NCI-H82 treated with DMSO at 0.1 percent for 48 hours (cell line): ENCODE results near the gene PDLIM4.
A peak's percentile ranks its signal among the peaks of the same experiment; 100 is the strongest.

Experiments
- DNase-seq: peaks from one replicate; lab custom pipeline; 2025; ENCODE audit not compliant: unreplicated experiment; lab: John Stamatoyannopoulos, UW

The PDLIM4 gene

DNA sequence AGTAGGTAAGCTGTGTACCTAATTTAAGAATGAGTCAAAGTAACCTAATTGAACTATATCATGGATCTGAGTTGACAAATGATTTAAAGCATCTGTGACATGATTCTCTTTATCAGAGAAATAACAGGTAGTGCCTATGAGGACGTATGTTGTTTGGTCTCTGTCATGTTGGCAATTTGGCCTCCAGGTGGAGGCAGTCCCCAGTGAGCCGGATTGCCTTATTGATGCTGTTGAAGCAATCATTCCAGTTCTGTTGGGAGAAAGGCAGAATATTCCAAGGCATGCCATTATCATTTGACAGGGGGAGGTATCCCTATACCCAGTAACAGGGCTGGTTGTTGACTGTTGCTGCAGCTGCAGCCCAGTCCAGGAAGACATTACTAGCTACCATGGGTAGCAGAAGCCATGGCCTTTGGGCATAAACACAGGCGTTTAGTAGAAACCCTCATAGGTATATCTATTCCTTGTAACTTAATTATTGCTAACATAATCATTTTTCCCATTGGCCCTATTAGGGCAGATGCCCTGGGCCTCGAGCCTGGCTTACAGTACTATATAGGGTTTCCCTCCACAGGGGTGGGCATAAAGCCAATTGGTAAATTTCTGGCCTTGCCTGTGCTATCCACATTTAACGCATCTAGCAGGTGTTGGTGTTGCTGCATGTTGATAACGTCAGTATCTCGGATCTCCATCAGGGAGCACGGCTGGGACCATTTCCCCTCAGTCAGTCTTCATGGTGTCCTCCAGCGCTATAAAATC is 24.5 kb downstream of the PDLIM4 start:
- DNase-seq: no peak

GRCh38 chr5:132283423-132284043 is 26.0 kb downstream of the PDLIM4 start:
- no peak for DNase-seq

- DNase-seq: no peak
These were observed 31.6 kb downstream of the PDLIM4 start for GRCh38 chr5:132289097-132289496.

DNA sequence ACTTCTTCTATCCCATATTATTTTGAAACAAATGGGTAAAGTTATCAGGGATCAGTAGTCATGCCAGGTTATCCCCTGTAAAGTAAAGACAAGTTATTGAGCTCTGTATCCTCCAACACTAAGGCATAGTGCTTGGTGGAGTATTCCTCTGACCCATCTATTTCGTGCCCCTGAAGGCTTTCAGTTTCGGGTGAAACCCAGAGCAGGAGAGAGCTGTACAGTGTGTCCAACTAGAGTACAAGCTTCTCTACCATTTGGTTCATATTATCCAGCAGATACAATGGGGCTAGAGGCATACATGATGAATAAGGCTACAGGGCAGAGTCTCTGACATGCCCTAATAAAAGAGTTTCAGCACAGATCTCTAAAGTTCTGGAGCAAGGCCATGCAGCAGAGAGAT is 33.5 kb downstream of the PDLIM4 start:
- no peak for DNase-seq

DNA sequence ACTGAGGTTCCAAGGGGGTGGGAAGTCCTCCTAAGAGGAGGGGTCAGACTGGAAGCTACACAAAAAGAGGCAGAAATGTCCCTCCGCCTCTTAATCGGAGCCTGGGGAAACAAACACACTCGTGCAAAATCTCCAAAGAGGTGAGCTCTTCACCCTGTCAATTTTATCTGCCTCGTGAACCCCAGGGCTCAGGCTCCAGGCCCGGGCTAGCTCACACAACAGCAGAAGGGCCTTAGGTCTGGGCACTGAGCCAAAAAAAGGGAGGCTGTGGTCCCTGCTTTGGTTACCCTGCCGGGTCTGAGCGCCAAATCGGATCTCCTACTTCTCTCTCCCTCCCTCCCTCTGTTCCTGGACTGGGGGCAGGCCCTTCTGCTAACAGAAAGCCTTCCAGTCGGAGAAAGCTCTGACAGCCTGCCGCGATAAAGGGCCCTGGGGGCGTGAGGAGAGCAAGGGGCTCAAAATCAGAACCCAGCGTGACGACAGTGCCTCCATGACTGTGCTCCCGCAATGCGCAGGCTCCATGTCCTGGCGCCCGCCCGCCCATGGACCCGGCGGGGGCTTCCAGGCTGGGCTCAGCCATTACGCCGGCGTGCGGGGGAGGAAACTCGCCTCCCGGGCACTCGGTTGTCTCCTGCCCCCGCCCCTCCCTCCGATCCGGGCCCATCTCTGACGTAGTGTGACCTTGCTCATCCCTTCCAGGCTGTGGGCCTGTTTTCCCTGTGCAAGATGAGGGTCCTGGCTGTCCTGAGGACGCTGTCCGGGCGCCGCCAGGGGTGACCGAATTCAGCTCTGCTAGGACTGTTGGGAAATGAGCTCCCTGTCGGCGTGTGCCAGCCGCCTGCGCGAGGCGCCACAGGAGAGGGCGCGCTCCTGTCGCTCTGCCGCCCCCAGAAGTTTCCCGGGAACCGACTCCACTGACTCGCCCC is 35.8 kb downstream of the PDLIM4 start:
- DNase-seq: peak; percentile 93

DNA sequence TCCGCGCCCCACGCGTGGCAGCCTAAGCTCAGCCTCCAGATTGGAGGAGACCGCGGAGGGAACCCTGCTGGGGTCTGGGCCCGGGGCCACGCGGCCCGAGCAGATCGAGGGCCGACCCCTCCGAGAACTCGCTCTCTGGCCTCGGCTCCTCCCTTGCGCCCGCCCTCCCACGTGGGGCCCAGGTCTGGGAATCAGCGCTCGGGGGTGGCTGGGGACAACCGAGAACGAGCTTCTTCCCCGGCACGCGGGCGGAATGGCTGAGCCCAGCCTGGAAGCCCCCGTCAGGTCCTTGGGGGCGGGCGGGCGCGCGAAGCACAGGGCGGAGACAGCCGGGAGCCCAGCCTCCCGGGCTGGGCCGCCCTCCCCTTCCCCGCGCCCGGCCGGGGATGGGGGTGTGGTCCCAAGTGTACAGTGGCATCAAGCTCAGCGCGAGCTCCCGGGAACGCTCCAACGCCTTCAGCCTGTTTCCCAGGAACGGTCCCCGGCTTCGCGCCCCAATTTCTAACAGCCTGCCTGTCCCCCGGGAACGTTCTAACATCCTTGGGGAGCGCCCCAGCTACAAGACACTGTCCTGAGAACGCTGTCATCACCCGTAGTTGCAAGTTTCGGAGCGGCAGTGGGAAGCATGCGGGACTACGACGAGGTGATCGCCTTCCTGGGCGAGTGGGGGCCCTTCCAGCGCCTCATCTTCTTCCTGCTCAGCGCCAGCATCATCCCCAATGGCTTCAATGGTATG is 36.7 kb downstream of the PDLIM4 start, which contains the start of gene SLC22A4:
SLC22A4 (plus strand) TSS at position 403 of the 736 bp plus-strand sequence; CDS start at position 626, 223 bp downstream.
- peak; percentile 47 for DNase-seq

GRCh38 chr5:132294728-132295504 is 37.4 kb downstream of the PDLIM4 start:
- DNase-seq: no peak

GRCh38 chr5:132295505-132296411 is 38.3 kb downstream of the PDLIM4 start:
- no peak for DNase-seq

DNA sequence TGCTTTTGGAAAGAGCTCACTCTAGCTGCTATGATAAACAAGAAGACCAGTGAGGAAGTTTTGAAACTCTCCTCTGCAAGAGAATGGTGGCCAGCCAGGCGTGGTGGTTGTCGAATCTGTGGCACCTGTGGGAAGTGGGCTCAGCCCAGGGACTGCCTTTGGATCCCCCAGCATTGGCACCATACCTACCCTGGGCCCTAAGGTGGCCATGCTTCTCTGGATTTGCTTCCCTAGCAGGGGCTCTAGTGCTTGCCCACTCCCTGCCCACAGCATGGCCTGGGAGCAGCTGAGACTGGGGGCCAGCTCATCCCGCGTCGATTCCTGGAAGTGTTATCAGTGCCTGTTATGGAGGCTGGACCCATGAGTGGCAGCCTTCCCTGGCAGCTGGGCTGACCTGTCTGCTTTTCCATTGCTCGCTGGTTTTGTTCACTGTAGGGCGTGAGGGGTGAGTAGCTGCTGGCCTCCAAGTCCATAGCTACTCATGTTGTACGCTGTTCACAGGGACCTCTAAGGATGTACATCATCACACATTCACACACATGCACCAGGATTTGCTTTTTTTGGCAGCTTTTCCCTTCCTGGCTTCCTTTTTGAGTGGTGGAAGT is 39.0 kb downstream of the PDLIM4 start:
- DNase-seq: no peak

- DNase-seq: no peak
These were observed 39.9 kb downstream of the PDLIM4 start for GRCh38 chr5:132297211-132297940.

- no peak for DNase-seq
These were observed 41.1 kb downstream of the PDLIM4 start for GRCh38 chr5:132298298-132299212.

GRCh38 chr5:132299917-132300316 is 42.4 kb downstream of the PDLIM4 start:
- DNase-seq: no peak

- no peak for DNase-seq
These were observed 43.3 kb downstream of the PDLIM4 start for GRCh38 chr5:132300577-132301343.

DNA sequence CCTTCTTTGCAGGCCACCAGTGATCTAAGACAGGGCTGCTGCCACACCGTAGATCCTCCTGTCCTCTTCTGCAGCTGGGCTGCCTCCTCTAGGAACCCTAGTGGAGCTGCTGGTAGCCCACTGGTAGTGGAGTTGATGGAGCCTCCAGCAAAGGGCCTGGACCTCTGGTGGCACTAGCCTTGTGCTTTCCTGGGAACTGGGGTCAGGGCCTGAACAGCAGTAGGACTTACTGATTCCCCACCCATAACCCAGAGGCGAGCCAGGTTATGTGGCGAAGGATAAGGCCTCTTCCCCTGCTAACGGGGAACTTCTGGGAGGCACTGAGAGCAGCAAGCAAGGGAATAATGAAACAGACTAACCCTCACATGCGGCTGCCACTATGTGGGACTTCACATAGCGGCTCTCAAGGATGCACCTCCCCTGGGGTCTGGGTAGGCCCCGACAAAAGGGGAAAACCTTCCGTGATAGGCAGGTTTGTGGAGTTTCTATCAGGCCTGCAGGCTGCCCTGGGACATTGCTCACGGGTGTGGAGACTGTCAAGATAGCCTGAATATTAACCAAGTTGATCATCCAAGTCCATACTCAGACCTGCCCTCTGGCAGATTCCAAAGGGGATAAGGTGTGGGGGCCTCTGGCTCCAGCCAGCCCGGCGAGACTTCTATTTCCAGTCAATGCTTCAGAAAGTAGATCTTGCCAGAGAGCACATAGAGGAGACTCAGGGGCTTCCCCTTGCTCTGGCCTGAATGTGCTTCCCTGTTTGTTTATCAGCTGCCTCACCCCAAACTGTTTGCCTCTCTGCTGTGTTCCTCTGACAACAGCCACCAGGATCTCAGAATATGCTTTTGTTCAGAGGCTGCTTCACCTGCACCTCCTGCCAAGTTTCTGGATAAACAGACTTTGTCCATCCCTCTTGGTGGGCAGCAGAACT is 44.1 kb downstream of the PDLIM4 start:
- no peak for DNase-seq

DNA sequence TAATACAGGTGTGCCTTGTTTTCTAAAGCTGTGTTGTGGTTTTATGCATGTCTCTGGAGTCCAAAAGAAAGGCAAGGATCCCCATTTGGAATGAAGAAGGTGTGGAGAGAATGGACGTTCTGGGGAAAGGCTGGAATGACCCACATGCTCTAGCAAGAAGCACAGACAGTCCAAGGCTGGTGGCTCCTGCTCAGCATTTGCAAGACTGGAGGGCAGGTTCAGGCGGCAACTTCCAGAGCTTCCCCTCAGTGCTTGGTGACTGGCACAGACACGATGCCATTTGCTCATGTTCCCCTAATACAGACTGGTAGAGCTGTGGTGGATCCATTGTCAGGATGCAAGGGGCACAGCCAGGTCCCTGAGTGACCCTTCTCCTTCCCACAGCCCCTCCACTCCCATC is 44.9 kb downstream of the PDLIM4 start:
- no peak for DNase-seq
